GM12875 (cell line): Measurements from ENCODE around the gene COL21A1.
"Not testable (repeated sequence)": the region's sequence is repeated elsewhere in the genome, so short reads cannot be mapped to it uniquely, and the experiment has no call there.

ENCODE experiments used
- H3K4me3 ChIP-seq: one replicate; pipeline ENCODE4 v1.5.1; 2011; ENCODE audit warnings: low read depth, low read length, control low read depth
- CTCF ChIP-seq: IDR thresholded peaks from 2 replicates; pipeline ENCODE4 v1.5.1; 2011; ENCODE audit warnings: low read depth, mild to moderate bottlenecking, control low read depth, inconsistent platforms, low read length, moderate library complexity, borderline replicate concordance; ENCODE audit not compliant: insufficient read depth

Gene COL21A1

DNA sequence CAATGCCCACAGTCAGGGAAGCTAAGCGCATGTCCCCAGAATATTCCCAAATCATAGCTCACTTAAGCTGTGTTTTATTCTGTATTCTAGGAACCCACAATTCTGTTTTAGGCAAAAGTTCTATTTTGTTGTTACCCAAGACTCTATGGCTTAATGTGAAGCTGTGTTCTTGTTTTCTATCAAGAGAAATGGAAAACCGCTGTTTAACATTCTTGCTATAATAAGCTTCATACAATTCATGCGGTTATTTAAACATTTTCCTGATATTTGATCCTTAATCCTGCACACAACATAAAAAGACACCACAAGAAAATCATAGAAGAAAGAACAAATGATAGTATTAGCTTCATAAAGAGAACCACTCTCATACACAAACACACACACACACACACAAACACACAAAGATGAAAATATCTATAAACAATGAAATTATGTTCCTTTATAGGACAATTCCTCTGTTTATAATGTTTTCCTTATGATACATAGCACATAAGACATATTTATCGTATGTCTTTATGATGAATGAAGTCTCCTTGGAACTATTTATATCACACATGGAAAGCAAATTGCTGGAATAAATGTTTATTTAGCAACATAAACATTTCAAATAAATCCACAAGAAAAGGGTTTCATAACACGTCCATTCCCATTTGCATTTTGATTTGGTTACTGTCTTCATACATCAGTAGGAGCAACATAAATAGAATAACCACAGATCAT is 16.4 kb upstream of the COL21A1 start:
- H3K4me3 ChIP-seq = no peak overlapping the region
- no peak for TF ChIP-seq CTCF

DNA sequence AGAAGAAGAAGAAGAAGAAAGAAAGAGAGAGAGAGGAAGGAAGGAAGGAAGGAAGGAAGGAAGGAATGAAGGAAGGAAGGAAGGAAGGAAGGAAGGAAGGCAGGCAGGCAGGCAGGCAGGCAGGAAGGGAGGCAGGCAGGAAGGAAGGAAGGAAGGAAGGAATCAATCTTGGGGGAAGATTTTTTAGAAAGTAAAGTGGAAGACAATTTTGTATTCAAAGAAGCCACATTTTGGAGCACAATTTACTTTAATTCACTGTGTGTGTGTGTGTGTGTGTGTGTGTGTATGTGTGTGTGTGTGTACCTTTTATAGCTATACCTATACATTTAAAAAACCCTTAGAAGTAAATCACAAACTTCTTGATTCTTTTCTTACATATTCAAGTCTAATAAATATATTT is 13.2 kb upstream of the COL21A1 start:
- not testable (repeated sequence) for H3K4me3 ChIP-seq

GRCh38 chr6:56259234-56260077 is 12.1 kb upstream of the COL21A1 start:
- no peak overlapping the region for H3K4me3 ChIP-seq
- no peak for TF ChIP-seq CTCF

DNA sequence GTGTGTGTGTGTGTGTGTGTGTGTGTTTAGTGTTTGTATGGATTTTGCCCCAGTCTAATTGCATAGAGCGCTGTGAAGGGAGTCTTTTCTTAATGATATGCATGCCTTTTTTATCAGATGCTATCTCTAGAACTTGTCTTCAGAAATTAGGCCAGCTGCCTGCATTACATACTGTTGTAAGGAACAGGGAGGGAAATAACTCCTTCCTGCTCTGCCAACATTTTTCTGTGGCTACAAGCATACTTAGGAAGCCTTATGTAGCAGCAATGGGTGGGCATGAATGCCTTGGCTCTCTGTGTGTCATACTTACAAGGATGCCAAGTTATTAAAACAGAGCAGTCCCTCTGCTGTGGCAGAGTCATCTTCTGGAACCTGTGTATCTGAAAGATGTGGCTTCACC is 8.0 kb upstream of the COL21A1 start:
- TF ChIP-seq CTCF = no peak
- no peak overlapping the region for H3K4me3 ChIP-seq

DNA sequence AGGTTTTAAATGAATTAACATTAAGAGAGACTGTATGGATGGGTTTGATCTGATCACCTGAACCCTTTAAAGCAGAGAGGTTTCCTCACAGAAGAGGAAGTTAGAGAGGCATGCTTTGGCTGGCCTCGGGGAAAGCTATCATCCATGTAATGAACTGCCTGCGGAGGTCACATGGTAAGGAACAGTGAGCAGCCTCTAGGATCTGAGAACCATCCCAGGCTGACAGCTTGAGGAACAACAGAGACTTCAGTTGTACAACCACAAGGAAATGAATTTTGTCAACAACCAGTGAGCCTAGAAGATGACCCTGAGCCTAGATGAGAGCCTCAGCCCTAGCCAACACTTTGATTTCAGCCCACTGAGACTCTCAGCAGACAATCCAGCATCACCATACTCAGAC is 2.9 kb upstream of the COL21A1 start:
- TF ChIP-seq CTCF = no peak
- H3K4me3 ChIP-seq = no peak overlapping the region

GRCh38 chr6:56247654-56248122 is 308 bp upstream of the COL21A1 start:
- no peak overlapping the region for H3K4me3 ChIP-seq
- no peak for TF ChIP-seq CTCF

DNA sequence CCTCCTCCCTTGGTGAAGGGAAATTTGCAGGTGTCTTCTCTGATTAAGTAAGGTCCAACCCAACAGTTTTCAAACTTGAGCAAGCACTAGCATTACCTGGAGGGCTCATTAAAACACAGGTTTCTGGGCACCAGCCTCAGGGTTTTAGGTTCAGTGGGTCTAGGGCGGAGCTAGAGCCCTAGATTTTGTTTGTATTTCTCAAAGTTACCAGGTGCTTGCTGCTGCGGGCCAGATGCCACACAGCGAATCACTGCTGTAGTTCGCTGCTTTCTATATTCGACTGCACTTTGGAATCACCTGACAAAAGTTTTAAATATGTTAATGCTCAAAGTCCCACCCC is 869 bp downstream of the COL21A1 start:
- TF ChIP-seq CTCF = no peak
- no peak overlapping the region for H3K4me3 ChIP-seq
